T-helper 2 cell (primary cell): ENCODE measurements around the gene NXT1.
"Not testable (repeated sequence)": the region's sequence is repeated elsewhere in the genome, so short reads cannot be mapped to it uniquely, and the experiment has no call there.

Experiments
- DNase-seq, 5 experiments: peaks; one replicate each; pipeline versions ENCODE4 v3.0.0 to v3.0.0-alpha.2; 2012 to 2022

Gene NXT1

DNA sequence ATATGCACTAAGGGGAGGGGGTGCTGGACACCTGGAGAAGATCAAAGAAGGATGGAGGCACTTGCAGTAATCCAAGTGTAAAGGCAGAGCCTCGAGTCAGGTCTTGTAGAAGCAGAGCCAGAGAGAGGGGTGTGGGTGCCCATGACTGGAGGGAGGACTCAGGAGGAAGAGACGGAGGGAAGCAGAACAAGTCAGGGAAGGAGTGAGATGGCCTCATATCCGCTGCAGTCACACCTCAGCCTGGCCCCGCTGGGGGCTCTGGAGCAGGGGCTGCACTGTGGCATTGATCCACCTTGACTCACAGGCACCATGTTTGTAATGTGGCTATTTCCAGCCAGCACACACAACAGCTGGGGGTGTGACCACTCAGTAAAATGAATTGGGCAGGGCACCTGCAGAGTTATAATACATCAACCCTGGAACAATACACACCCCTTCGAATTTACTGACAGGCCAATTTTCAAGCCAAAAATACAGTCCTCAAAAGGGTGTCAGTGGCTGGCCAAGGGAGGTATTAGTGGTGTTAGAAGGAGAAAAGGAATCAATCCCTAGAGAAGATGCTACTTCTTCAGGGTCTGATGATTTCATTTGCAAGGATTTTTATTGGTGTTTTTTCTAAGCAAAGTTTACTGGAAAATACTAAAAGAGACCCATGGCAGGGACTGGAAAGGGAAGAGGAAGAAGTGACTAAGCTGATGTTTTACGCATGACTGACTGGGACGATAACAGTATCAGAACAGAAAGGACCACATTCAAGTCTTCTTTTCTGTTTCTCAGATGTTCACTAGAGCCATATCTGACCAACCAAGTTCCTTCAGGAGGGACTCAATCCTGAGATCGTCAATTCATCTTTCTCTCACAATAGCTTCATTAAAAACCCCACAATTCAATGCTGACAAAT, 18.9 kb upstream of the NXT1 start:
- no peak for DNase-seq

DNA sequence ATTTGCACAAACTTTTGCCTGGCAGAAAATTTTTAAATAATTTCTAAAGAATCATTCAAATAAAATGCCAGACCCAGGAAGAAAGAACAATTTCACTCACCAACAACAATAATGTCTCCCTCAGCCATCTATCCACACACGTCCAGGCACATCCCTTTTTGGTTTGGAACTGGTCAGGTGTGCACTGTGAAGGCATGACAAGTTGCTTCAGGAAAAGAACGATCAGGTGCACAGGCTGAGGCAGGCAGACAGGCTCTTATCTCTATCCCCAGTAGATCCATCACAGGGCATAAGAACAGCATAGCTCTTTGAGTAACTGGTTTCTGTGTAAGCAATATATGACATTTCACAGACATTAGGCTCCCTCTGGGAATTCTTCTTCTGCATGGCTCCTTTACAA, 18.1 kb upstream of the NXT1 start:
- no peak for DNase-seq

DNA sequence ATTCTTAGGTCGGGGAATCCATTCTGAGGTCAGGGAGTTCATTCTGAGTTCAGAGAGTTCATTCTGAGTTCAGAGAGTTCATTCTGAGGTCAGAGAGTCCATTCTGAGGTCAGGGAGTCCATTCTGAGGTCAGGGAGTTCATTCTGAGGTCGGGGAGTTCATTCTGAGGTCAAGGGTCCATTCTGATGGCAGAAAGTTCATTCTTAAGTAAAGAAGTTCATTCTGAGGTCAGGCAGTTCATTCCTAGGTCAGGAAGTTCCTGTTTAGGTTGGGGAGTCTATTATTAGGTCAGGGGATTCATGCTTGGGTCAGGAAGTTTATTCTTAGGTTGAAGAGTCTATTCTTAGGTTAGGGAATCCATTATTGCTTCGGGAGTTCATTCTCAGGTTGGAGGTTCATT, 16.5 kb upstream of the NXT1 start:
- no peak for DNase-seq

DNA sequence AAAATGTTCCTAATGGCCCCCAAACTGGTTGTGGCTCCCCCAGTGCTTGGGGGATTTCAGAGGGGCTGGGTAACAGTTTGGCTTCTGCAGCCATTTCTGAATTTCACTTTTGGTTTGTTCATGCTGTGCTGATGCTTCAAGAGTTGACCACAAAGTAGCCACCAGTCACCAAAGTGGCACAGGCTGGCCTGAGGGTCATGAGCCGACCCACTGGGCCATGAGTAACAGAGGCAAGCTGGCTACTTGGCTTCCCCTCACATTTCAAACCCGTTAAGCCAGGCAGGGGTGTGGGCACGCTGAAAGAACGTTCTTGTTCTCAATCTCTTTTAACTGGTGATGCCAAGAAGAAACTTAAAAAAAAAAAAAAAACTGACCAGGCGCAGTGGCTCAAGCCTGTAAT, 15.1 kb upstream of the NXT1 start:
- DNase-seq: no peak

DNA sequence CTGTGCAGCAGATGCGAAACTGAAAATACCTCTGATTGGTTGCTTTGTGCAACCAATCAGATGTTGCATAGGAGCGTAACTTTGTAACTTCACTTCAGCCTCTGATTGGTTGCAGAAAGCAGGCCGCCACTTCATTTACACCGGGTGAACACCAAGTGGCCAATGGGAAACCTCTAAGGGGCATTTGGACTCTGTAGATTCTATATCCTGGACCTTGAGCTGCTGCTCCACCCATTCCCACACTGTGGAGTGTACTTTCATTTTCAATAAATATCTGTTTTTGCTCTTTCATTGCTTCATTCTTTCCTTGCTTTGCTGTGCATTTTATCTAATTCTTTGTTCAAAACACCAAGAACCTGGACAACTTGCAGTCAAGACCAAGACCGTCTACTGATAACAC, 14.1 kb upstream of the NXT1 start:
- peak in 1 of 5 experiments; percentile 31 for DNase-seq

DNA sequence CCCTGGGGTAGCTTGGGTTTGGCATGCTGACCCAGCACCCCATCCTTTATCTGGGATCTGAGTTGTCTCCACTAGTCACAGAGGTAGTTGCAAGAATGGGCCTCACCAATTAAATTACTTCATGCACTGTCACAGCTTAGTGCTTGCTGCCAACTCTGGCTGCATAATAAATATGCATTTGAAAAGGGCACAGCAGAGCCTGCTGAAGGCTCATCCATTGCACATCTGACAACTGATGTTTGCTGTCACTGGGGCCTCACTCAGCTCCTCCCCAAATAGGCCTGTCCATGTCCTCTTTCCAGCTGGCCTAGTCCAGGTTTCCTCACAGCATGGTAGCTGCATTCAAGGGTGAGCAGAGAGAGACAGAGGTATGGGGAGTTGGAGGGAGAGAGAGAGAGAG, 13.3 kb upstream of the NXT1 start:
- DNase-seq: no peak

DNA sequence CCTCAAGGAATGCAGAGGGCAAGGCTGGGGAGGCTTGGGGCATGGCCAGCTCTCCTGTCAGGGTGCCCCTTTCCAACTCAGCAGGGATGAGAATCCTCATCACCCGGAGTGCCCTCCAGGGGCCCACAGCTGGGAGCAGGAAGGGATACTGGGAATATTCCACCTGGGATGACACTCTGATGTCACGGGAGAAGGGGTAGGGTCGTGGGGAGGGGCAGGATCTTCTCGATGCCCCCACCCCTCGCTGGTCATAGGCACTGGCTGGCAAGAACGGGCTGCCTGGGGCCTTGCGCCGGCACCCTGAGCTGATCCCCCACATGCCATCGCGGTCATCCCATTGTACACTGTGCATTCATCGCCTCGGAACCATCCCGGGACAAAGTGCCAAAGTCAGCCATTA, 10.6 kb upstream of the NXT1 start:
- no peak for DNase-seq

DNA sequence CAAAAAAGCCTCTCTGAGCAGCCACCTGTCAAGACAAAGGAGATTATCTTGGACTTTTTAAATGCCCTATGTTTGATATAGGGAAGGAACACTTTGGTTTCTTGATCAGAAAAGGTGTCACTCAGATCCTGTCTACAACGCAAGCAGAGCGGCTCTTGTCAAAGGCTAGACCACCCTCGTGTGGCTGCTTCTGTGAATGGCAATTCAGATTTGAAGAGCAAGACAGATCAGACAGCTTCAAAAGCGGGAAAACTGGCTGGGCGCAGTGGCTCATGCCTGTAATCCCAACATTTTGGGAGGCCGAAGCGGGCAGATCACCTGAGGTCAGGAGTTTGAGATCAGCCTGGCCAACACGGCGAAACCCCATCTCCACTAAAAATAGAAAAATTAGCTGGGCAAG, 10.1 kb upstream of the NXT1 start:
- DNase-seq: peak in 1 of 5 experiments; percentile 29

DNA sequence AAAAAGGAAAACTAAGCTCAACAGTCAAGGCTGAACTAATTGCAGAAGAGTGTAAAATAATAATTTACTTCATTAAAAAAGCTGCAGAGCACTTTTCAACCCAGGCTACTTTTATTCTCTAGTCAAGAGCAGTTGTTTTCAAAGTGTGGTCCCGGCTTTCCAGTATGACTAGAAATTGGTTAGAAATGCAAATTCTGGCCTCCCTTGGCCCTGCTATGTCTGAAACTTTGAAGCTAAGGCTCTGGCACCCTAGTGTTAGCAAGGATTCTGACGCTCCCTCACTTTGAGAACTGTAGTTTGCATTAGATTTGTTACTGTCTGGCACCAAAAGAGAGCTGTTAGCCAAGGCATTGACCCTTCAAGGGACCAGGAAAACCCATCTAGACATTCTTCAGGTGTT, 9.5 kb upstream of the NXT1 start:
- DNase-seq: no peak

DNA sequence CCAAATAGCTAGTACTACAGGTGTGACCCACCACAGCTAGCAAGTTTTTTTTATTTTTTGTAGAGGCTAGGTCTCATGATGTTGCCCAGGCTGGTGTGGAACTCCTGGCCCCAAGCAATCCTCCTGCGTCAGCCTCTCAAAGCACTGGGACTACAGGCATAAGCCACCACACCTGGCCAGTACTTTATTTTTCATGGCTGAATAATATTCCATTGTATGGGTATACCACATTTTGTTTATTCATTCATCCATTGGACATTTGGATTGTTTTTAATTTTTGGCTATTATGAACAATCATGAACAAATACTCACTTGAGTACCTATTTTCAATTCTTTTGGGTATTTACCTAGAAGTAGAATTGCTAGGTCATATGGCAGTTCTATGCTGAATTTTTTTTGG, 7.0 kb upstream of the NXT1 start:
- no peak for DNase-seq

DNA sequence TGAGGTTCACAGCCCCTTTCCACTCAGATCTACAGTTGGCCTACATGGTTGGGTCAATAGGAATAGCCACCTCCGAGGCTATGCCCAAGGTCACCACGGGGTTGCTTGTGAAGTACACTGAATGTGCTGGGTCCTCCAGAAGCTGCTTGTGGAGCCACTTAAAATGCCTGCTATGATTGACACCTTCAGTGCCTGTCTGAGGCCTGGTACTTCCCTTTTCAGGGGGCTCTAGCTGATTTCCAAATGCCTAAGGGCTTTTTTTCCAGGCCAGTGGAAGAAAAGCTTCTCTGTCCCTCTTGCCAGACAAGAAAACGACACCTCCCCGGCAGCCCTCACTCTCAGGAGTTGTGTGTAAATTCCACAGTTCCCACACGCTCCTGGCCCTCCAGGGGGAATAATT, 6.3 kb upstream of the NXT1 start:
- no peak for DNase-seq

DNA sequence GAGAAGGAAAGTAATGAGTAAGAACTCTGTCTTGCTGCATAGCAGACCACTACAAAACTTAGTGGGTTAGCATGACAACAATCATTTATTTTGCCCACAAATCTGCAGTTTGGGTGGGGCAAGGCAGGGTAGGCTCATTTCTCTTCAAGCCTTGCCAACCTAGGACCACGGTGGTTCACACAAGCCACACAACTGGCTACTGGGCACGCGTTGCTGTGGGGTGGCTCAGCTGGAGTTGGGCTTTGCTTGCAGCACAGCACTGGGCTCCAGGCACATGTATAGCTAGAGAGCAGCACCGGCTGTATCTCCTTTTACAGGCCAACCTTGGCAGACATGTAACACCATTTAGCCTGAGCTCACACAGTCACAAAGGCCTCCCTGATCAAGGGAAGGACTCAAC, 4.6 kb upstream of the NXT1 start:
- DNase-seq: peak in 1 of 5 experiments; percentile 45

DNA sequence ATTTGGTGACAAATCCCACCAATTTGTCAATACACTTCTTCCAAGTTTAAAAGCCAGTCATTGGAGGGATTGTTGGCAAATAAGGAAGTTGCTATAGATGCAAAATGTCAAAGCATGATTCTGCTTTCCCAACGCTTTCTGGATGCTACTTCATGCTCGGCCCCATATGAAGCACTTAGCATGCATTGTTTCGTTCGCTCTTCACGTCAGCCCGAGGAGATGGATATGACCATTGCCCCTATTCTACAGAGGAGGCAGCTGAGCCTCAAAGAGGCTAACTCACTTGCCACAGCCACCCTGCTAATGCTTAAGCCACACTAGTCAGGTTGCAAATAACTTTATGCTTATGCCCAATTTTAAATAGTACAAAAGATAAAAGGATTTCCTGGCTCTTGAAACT, 2.8 kb upstream of the NXT1 start:
- no peak for DNase-seq

DNA sequence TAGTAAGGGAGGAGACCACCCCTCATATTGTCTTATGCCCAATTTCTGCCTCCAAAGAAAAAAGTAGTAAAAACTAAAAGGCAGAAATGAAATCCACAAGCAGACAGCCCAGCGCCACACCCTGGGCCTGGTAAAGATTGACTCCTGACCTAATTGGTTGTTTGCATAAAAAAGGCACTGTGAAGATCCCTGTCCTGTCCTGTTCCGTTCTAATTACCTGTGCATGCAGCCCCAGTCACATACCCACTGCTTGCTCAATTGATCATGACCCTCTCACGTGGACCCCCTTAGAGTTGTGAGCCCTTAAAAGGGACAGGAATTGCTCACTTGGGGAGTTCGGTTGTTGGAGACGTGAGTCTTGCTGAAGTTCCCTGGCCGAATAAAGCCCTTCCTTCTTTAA, 2.1 kb upstream of the NXT1 start:
- not testable (repeated sequence) for DNase-seq

DNA sequence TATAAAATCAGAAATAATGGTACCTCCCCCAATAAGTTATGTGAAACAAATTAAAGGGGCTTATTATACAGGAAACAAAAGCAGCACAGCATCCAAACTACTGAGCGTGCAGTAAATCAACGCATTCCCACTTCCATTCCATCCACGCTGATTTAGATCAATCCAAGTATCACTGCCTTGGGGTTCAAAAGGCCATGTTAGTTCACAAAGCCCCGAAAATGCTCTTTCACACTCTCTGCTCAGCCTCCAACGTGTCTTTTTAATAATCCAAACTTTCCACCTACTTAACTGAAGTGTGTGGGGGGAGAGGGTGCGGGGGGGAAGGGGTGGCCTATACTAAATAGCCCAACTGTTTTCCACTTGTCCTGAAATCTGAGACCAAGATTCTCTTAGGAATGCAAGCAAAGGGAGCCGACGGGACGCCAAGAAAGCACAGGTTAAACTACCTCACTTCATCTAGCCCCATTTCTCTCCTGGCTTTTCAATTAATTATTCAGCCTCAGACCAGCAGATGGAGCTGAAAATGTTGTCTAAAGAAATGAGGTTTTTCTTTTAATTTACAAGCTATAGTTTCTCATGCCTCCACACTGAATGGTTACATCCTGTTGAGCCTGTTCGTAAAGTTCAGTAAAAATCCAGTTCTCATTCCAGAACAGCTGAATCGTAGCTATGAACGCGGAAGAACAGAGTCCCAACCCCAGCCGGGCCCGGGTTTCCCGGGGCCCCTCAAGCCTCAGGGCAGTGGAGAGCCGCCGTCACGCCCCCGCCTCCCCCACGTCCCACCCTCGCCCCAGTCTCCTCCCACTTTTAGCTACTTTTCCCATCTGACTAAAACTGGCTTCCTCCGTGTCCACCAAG, 1.0 kb upstream of the NXT1 start:
- peak in 3 of 5 experiments; percentile 59 to 87 (median 69) for DNase-seq

DNA sequence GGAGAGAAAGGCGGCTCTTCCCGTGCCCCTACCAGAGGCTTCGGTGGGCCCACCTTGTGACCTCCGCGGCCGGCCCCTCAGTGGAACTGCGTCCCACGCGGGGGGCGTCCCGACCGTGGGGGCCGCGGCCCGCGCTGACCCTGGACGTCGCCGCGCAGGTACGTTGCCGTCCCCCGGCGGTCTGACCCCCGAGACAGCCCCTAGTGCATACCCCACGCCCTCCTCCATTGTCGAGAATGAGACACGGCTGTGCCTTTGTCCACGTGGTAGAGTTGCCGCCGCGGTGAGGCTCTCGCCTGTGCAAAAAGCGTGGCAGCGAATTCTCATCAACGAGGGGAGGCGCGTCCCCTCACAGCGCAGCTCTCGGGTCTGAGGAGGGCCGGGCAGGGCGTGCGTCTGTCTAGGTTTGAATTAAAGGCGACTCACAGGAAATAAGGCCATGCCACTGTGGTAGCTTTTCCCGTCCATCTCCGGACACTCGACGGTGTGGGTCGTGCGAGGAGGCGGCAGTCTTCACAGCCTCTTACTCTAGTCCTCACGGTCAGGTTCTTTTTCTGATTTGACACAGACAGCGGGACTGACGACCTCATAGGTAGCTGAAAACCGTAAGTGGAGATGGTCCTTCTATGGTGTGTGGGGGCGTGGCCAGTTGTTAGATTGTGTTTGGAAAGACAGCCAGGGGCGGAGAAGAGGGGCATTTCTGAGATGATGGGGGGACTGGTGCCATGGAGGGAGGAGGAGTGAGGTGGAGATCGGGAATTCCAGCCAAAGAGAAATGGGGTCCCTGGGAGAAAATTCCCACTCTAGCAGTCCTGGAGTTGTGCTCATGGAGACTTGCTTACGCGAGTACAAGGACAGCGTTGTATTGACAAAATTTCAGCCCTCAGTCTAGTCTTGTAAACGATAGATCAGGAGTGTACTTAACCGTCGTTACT, 580 bp downstream of the NXT1 start:
- peak; percentile 21 to 79 (median 56) for DNase-seq

DNA sequence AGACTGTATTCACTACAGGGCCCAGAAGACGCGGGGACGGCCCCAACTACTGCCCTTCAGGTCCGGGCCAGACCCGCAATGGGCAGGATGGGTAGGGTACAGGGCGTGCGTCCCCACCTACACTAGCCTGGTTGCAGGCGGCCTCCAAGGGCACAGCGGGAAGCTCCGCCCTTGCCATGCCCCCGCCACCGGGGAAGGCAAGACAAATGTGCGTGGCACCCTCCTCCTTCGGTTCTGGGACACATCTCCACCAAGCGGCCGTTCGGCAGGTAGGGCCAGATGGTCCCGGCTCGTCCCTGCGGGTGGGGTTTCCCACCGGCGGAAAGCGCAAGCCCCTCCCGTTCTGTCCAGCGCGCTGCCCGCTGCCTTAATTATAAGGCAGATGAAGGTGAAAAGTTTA, 5.6 kb downstream of the NXT1 start:
- no peak for DNase-seq

DNA sequence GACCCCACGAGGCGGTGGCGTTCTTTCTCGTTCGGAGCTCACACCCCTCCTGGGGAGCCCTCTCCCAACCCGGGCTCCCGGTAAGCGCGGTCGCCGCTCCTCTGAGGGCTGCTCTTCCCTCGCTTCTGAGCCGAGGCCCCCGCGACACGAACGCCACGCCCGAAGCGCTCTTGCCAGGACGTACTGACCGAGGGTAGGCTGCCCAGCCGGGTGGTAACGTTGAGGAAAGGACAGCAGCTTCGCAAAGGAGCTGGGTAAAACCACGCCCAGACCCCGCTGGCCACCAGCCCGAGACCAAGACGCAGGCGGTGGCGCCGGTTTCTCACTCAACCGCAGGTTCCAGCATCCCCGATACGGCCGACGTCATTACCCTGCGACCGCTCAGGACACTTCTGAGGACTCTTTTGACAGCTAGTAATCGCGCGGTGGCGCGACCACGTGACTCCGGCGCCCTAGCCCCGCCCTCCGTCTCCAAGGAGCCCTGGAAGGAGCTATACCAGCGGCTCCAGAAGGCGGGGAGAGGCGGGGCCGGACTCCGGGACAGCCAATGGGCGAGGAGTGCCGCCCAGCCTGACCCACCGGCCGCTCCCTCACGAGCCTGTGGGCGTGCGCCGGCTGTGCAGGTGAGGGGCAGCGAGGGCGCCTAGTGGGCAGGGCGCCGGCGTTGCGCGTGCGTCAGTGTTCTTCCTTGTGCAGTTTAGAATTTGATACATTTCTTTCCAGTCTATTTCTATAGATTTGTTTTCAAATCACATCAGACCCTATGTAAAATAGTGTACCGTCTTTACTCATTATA, 7.4 kb downstream of the NXT1 start:
- DNase-seq: peak; percentile 98 to 100 (median 100)

DNA sequence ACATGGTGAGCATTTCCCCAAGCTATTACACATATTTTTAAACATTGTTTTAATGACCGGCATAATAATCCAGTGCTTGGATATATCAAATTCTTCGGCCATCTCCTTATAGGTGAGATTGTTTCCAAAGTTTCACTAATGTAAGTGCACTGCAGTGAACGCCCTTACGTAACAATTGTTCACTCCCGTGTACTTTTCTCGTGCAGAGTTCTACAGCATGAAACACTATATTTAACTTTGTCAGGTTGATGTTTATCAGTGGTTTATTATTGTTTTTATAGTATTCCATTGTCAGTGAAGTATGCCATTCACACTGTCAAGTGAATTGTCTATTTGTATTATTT, 7.9 kb downstream of the NXT1 start:
- no peak for DNase-seq

DNA sequence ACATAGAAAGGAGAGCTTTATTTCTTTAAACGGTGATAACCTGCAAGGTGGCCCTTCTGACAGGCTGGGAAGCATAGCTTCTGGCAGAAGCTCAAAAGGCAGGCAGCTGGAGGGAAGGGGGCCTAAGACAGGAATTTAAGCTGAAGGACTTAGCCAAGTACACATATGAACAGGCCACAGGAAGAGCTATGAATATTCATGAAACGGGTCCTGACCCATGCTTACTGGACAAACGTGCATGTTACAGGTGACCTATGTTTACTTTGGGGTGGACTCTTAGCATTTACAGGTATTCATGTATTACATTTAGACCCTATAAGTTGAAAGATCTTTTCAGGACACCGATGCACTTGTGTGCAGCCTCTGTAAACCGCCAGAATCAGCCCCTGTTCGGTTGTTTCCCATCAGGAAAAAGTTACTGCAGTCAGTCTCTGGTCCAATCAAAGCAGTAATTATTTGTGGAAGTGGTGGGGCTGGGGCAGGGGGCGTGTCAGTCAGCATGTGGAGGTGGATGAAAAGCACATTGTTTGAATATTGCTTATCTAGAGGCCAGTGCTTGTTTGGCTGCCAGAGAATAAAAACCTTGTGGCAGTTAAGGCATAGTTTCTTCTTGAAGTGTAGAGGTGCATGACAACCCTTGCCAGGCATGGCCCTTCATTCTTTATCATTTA, 8.5 kb downstream of the NXT1 start:
- no peak for DNase-seq

DNA sequence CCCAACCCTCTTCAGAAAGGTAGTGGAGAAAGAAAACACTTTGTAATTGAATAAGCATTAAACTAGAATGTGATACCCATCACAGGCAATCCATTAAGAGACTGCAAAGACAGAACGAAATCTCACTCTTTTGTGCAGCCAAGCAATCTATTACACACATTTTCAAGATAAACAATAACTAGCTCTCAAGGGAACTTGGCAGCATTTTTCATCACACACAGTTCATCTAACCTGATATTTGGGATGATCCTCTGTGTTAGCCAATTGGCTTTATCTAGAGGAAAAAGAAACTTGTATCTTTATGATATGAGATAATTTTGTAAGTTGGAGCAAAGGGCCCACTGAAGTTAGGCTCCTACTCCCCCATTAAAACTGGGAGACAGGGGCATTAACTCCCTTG, 9.9 kb downstream of the NXT1 start:
- DNase-seq: no peak

DNA sequence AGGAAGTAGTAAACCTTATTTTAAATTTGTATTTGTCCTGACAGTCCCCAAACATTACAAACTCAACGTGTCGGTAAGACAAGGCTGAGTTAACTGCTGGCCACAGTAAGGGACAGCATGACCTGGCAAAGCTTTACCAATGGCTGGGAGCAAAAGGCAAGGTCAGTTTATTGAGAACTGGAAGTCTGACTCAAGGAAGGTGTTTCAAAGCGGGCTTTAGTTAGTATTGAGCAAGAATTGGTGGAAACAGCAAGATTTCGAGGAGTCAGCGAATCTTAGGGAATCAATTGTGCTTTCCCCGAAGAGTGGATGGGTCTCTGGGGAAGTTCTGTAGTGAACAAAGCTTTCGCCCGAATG, 10.5 kb downstream of the NXT1 start:
- DNase-seq: no peak
